ENCODE results near the gene INSL3. TPM values are rescaled to one million over a fixed set of nuclear protein-coding genes. Genes with fewer than 3 reads are reported as not detected.

The INSL3 gene
- polyA plus RNA-seq, 3 donors = 0.25 to 1.7 (median 0.64) TPM

- peak overlapping the region in 1 of 3 experiments; percentile 78 for H3K4me3 ChIP-seq (replicated peaks in 1 of 3; ENCODE audit: low read depth in 2 of 3, low read length in 3 of 3)
Measured at GRCh38 chr19:17848595-17849292, 27.4 kb upstream of the INSL3 start.

GRCh38 chr19:17847538-17848366 lies 26.4 kb upstream of the INSL3 start, which contains the start of gene JAK3:
JAK3 (minus strand) TSS chr19:17847982; CDS start chr19:17844417, 3,565 bp downstream.
- H3K4me3 Mint-ChIP-seq = peak within 1 kb of the TSS; percentile 82 to 90
- Histone ChIP-seq H3K9ac (ENCODE audit: insufficient read depth, low read length, poor library complexity, severe bottlenecking) (peak within 1 kb of the TSS; percentile 76), H3K4me3 (replicated peaks in 1 of 3; ENCODE audit: low read depth in 2 of 3, low read length in 3 of 3) (peak within 1 kb of the TSS; percentile 37 to 78 (median 52)), H3K27ac (ENCODE audit: low read depth in 1 of 2, low read length in 2 of 2) (peak within 1 kb of the TSS; percentile 66 to 85), H3K79me2 (ENCODE audit: insufficient read depth, low read length) (peaks cover 3% of the 10 kb centered on the region), H3K27me3 (ENCODE audit: control insufficient read depth in 2 of 2, insufficient read depth in 2 of 2, low read length in 2 of 2) (no peaks in the 10 kb centered on the region), H3K4me2 (replicated peaks; ENCODE audit: extremely low read depth, low read length, poor library complexity, severe bottlenecking) (peak within 1 kb of the TSS; percentile 81), H4K20me1 (ENCODE audit: insufficient read depth, low read length) (peaks cover 12% of the 10 kb centered on the region), H3K4me1 (ENCODE audit: control insufficient read depth in 1 of 2, insufficient read depth in 2 of 2, low read length in 2 of 2) (peaks cover 76 to 85% of the 10 kb centered on the region in 2 donors), H2AFZ (ENCODE audit: insufficient read depth, low read depth, low read length, poor library complexity, severe bottlenecking) (peak within 1 kb of the TSS; percentile 91), H3K9me3 (replicated peaks in 1 of 2; ENCODE audit: control insufficient read depth in 1 of 2, insufficient read depth in 1 of 2, low read length in 2 of 2) (no peaks in the 10 kb centered on the region), H3K36me3 (replicated peaks in 1 of 2; ENCODE audit: control insufficient read depth in 1 of 2, insufficient read depth in 2 of 2, low read length in 2 of 2) (peaks cover 2 to 4% of the 10 kb centered on the region in 2 donors)
- under 1% methylated on average over 26 of the region's 40 CpGs for WGBS (ENCODE audit: insufficient coverage)
- TF ChIP-seq, protein P1, sequence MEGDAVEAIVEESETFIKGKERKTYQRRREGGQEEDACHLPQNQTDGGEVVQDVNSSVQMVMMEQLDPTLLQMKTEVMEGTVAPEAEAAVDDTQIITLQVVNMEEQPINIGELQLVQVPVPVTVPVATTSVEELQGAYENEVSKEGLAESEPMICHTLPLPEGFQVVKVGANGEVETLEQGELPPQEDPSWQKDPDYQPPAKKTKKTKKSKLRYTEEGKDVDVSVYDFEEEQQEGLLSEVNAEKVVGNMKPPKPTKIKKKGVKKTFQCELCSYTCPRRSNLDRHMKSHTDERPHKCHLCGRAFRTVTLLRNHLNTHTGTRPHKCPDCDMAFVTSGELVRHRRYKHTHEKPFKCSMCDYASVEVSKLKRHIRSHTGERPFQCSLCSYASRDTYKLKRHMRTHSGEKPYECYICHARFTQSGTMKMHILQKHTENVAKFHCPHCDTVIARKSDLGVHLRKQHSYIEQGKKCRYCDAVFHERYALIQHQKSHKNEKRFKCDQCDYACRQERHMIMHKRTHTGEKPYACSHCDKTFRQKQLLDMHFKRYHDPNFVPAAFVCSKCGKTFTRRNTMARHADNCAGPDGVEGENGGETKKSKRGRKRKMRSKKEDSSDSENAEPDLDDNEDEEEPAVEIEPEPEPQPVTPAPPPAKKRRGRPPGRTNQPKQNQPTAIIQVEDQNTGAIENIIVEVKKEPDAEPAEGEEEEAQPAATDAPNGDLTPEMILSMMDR (IDR thresholded peaks at IDR 0.05) = no peak
- peak within 1 kb of the TSS; percentile 79 to 98 (median 85) for H3K27ac Mint-ChIP-seq
- peaks cover 0 to 2% (median 0%) of the 10 kb centered on the region in 7 donors for H3K9me3 Mint-ChIP-seq
- intact Hi-C loops (cut with micrococcal nuclease) = no loop called here
- peaks cover 13 to 18% of the 10 kb centered on the region in 2 donors for H3K36me3 Mint-ChIP-seq
- DNase-seq = peak; percentile 48 to 73 (median 50)
- peaks cover 0 to 5% (median 3%) of the 10 kb centered on the region in 3 donors for H3K27me3 Mint-ChIP-seq (ENCODE audit: low read depth in 3 of 3)
- peaks cover 78% of the 10 kb centered on the region for H3K4me1 Mint-ChIP-seq

More at GRCh38 chr19:17848595-17849292, 27.4 kb upstream of the INSL3 start:
- H3K9me3 Mint-ChIP-seq = peaks cover 0 to 2% (median 0%) of the 10 kb centered on the region in 7 donors
- no peak overlapping the region for H3K4me2 ChIP-seq (replicated peaks; ENCODE audit: extremely low read depth, low read length, poor library complexity, severe bottlenecking)
- DNase-seq = no peak
- H3K9me3 ChIP-seq (replicated peaks in 1 of 2; ENCODE audit: control insufficient read depth in 1 of 2, insufficient read depth in 1 of 2, low read length in 2 of 2) = no peaks in the 10 kb centered on the region
- peaks cover 3% of the 10 kb centered on the region for H4K20me1 ChIP-seq (ENCODE audit: insufficient read depth, low read length)
- H3K36me3 ChIP-seq (replicated peaks in 1 of 2; ENCODE audit: control insufficient read depth in 1 of 2, insufficient read depth in 2 of 2, low read length in 2 of 2) = no peaks in the 10 kb centered on the region
- peaks cover 69% of the 10 kb centered on the region for H3K4me1 Mint-ChIP-seq
- H3K27ac Mint-ChIP-seq = peak overlapping the region; percentile 62 to 98 (median 85)
- no peaks in the 10 kb centered on the region for H3K27me3 ChIP-seq (ENCODE audit: control insufficient read depth in 2 of 2, insufficient read depth in 2 of 2, low read length in 2 of 2)
- intact Hi-C loops (cut with micrococcal nuclease) = no loop called here
- H3K4me1 ChIP-seq (ENCODE audit: control insufficient read depth in 1 of 2, insufficient read depth in 2 of 2, low read length in 2 of 2) = peaks cover 68 to 75% of the 10 kb centered on the region in 2 donors
- TF ChIP-seq, protein P1 (IDR thresholded peaks at IDR 0.05) = no peak
- peaks cover 0 to 5% (median 3%) of the 10 kb centered on the region in 3 donors for H3K27me3 Mint-ChIP-seq (ENCODE audit: low read depth in 3 of 3)
- H2AFZ ChIP-seq (ENCODE audit: insufficient read depth, low read depth, low read length, poor library complexity, severe bottlenecking) = no peak overlapping the region
- peak overlapping the region in 1 of 2 donors; percentile 31 for H3K27ac ChIP-seq (ENCODE audit: low read depth in 1 of 2, low read length in 2 of 2)
- H3K4me3 Mint-ChIP-seq = peak overlapping the region in 1 of 2 donors; percentile 90
- peaks cover 3% of the 10 kb centered on the region for H3K79me2 ChIP-seq (ENCODE audit: insufficient read depth, low read length)
- WGBS (ENCODE audit: insufficient coverage) = 61% methylated on average over 11 of the region's 14 CpGs
- H3K36me3 Mint-ChIP-seq = peaks cover 7 to 8% of the 10 kb centered on the region in 2 donors
- H3K9ac ChIP-seq (ENCODE audit: insufficient read depth, low read length, poor library complexity, severe bottlenecking) = no peak overlapping the region

All from CD14-positive monocyte (primary cell).